H9 (cell line): ENCODE measurements around the gene CCNY. TPM values are rescaled to one million over a fixed set of nuclear protein-coding genes. Genes with fewer than 3 reads are reported as not detected.

Source experiments
- DNase-seq: peaks from one replicate; pipeline ENCODE4 v3.0.0-alpha.2; 2017
- H2AFZ ChIP-seq: one replicate; pipeline ENCODE4 v1.6.1; 2013; ENCODE audit warnings: mild to moderate bottlenecking, low read length, control low read depth, moderate library complexity
- H2AK5ac ChIP-seq: 2 replicates; pipeline ENCODE4 v1.6.1; 2013; ENCODE audit warnings: low read length, control low read depth, mixed read lengths; ENCODE audit not compliant: insufficient read length
- H2BK120ac ChIP-seq: one replicate; pipeline ENCODE4 v1.6.1; 2013; ENCODE audit warnings: low read depth, mild to moderate bottlenecking, low read length, control low read depth, inconsistent platforms; ENCODE audit not compliant: poor library complexity, severe bottlenecking
- H2BK12ac ChIP-seq: 2 replicates; pipeline ENCODE4 v1.6.1; 2013; ENCODE audit warnings: low read length, control low read depth, mixed read lengths, low read depth; ENCODE audit not compliant: insufficient read length
- H2BK15ac ChIP-seq: 2 replicates; pipeline ENCODE4 v1.6.1; 2013; ENCODE audit warnings: low read depth, low read length, control low read depth
- H2BK20ac ChIP-seq: one replicate; pipeline ENCODE4 v1.6.1; 2013; ENCODE audit warnings: low read depth, mild to moderate bottlenecking, low read length, control low read depth, inconsistent platforms; ENCODE audit not compliant: poor library complexity, severe bottlenecking
- H2BK5ac ChIP-seq: 2 replicates; pipeline ENCODE4 v1.6.1; 2013; ENCODE audit warnings: low read length, control low read depth, mixed read lengths; ENCODE audit not compliant: insufficient read length
- H3K14ac ChIP-seq: 2 replicates; pipeline ENCODE4 v1.6.1; 2013; ENCODE audit warnings: low read length, control low read depth; ENCODE audit not compliant: insufficient read depth
- H3K18ac ChIP-seq: 2 replicates; pipeline ENCODE4 v1.6.1; 2013; ENCODE audit warnings: low read depth, mild to moderate bottlenecking, mixed read lengths, low read length, control low read depth; ENCODE audit not compliant: insufficient read length
- H3K23ac ChIP-seq: 2 replicates; pipeline ENCODE4 v1.6.1; 2013; ENCODE audit warnings: low read length, control low read depth, mixed read lengths, low read depth; ENCODE audit not compliant: insufficient read length
- H3K23me2 ChIP-seq: 2 replicates; pipeline ENCODE4 v1.6.1; 2013; ENCODE audit warnings: low read depth, mild to moderate bottlenecking, mixed read lengths, low read length, control low read depth; ENCODE audit not compliant: insufficient read length, poor library complexity, severe bottlenecking
- H3K27ac ChIP-seq: 2 replicates; pipeline ENCODE4 v1.5.1; 2013; ENCODE audit warnings: low read length, control low read depth, mixed read lengths, low read depth; ENCODE audit not compliant: insufficient read length
- H3K27me3 ChIP-seq: 2 replicates; pipeline ENCODE4 v1.6.1; 2013; ENCODE audit warnings: low read length, control low read depth, inconsistent platforms; ENCODE audit not compliant: insufficient read depth
- H3K4ac ChIP-seq: 2 replicates; pipeline ENCODE4 v1.6.1; 2013; ENCODE audit warnings: low read depth, mild to moderate bottlenecking, control low read depth, inconsistent platforms, low read length, moderate library complexity
- H3K4me1 ChIP-seq: 2 replicates; pipeline ENCODE4 v1.6.1; 2013; ENCODE audit warnings: low read length, control low read depth, inconsistent platforms; ENCODE audit not compliant: insufficient read depth
- H3K4me2 ChIP-seq: 2 replicates; pipeline ENCODE4 v1.6.1; 2013; ENCODE audit warnings: low read length, control low read depth, mixed read lengths; ENCODE audit not compliant: insufficient read length, insufficient read depth
- H3K56ac ChIP-seq: 2 replicates; pipeline ENCODE4 v1.6.1; 2013; ENCODE audit warnings: low read depth, mild to moderate bottlenecking, mixed read lengths, low read length, control low read depth; ENCODE audit not compliant: insufficient read length
- H3K79me1 ChIP-seq: 2 replicates; pipeline ENCODE4 v1.6.1; 2013; ENCODE audit warnings: low read depth, mild to moderate bottlenecking, moderate library complexity, low read length, control low read depth, inconsistent platforms; ENCODE audit not compliant: insufficient read depth, poor library complexity, severe bottlenecking
- H3K79me2 ChIP-seq: 2 replicates; pipeline ENCODE4 v1.6.1; 2013; ENCODE audit warnings: low read length, control low read depth, inconsistent platforms; ENCODE audit not compliant: insufficient read depth
- H3K9ac ChIP-seq: 2 replicates; pipeline ENCODE4 v1.6.1; 2013; ENCODE audit warnings: low read length, control low read depth, mixed read lengths; ENCODE audit not compliant: insufficient read length; ENCODE audit errors: extremely low read depth
- H3K9me3 ChIP-seq: one replicate; pipeline ENCODE4 v1.6.1; 2013; ENCODE audit warnings: low read depth, low read length, inconsistent platforms; ENCODE audit not compliant: control insufficient read depth
- H3T11ph ChIP-seq: one replicate; pipeline ENCODE4 v1.6.1; 2013; ENCODE audit warnings: mild to moderate bottlenecking, low read length, control low read depth, inconsistent platforms
- H4K20me1 ChIP-seq: one replicate; pipeline ENCODE4 v1.6.1; 2013; ENCODE audit not compliant: control insufficient read depth, insufficient read length, insufficient read depth
- H4K5ac ChIP-seq: 2 replicates; pipeline ENCODE4 v1.6.1; 2013; ENCODE audit warnings: low read depth, mild to moderate bottlenecking, mixed read lengths, low read length, control low read depth; ENCODE audit not compliant: insufficient read length
- H4K8ac ChIP-seq: replicated peaks from 2 replicates; pipeline ENCODE4 v1.6.1; 2013; ENCODE audit warnings: low read length, control low read depth, mixed read lengths, low read depth; ENCODE audit not compliant: insufficient read length
- H4K91ac ChIP-seq: 2 replicates; pipeline ENCODE4 v1.6.1; 2013; ENCODE audit warnings: low read depth, mild to moderate bottlenecking, moderate library complexity, mixed read lengths, low read length, control low read depth; ENCODE audit not compliant: insufficient read length
- H3K27ac Mint-ChIP-seq, 3 experiments: 2 replicates in 2 of 3; 3 replicates in 1 of 3; pipeline ENCODE4 v1.8.0; 2020 to 2021; ENCODE audit warnings: mixed read lengths in 3 of 3, mild to moderate bottlenecking in 1 of 3, moderate library complexity in 1 of 3
- H3K27me3 Mint-ChIP-seq: 2 replicates; pipeline ENCODE4 v1.8.0; 2021; ENCODE audit warnings: low read depth, mild to moderate bottlenecking, moderate library complexity, mixed read lengths
- H3K36me3 Mint-ChIP-seq, 3 experiments: 2 replicates in 2 of 3; 3 replicates in 1 of 3; pipeline ENCODE4 v1.8.0; 2020 to 2021; ENCODE audit warnings: low read depth in 3 of 3, mixed read lengths in 3 of 3; ENCODE audit not compliant: insufficient read depth in 1 of 3
- H3K4me1 Mint-ChIP-seq, 2 experiments: 2 replicates each; pipeline ENCODE4 v1.8.0; 2020; ENCODE audit warnings: mixed read lengths in 2 of 2
- H3K4me3 Mint-ChIP-seq, 2 experiments: 2 replicates in 1 of 2; 3 replicates in 1 of 2; pipeline ENCODE4 v1.8.0; 2020 to 2021; ENCODE audit warnings: mild to moderate bottlenecking in 2 of 2, mixed read lengths in 2 of 2, moderate library complexity in 1 of 2
- H3K9me3 Mint-ChIP-seq, 2 experiments: 2 replicates in 1 of 2; 3 replicates in 1 of 2; pipeline ENCODE4 v1.8.0; 2020; ENCODE audit warnings: mild to moderate bottlenecking in 2 of 2, mixed read lengths in 2 of 2, moderate library complexity in 1 of 2
- WGBS: extraction: QIAGEN DNeasy Blood & Tissue Kit; methylation state at CpG from one replicate; pipeline ENCODE4 v1.1.7; 2013; ENCODE audit warnings: missing lambda C conversion rate, low lambda C conversion rate, mixed read lengths; ENCODE audit not compliant: insufficient read length; ENCODE audit errors: extremely low coverage; 5-methylcytosine and 5-hydroxymethylcytosine counted together
- total RNA-seq: library from RNA; stranded (reverse); gene quantifications from 2 replicates; pipeline ENCODE4 v1.2.1, GENCODE V29; 2021
- TF ChIP-seq, protein P1 (sequence below): fragments of 200-600 bp; sonication (generic); conservative IDR thresholded peaks from 3 replicates; pipeline ENCODE4 v1.8.0; 2021; ENCODE audit warnings: antibody characterized with exemption, mild to moderate bottlenecking

The CCNY gene
- total RNA-seq, 1 experiment from 2014 or later: 62.1 TPM

DNA sequence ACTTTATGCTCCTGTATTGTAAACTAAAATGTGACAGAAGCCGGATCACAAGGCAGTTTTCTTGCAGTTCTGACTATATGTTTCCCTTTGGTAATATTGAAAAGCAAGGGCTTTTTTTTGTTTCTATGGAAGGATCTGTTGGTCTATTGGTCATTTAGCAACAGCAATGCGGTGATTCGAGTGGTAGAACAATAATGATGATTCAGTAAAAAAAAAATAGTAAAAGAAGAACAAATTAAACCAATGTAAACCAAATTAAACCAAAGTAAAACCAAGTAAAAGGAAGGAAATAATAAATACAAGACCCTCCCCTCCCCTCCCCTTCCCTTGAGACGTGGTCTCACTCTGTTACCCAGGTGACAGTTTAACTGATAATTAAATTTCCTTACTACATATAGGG, 17.8 kb upstream of the CCNY start:
- H4K91ac ChIP-seq: no peak overlapping the region
- no peak overlapping the region for H3K23ac ChIP-seq
- H3K27me3 ChIP-seq: no peaks in the 10 kb centered on the region
- H2BK12ac ChIP-seq: no peak overlapping the region
- no peaks in the 10 kb centered on the region for H3K9me3 ChIP-seq
- Mint-ChIP-seq H3K4me3 (no peak overlapping the region), H3K4me1 (peaks cover 0 to 4% of the 10 kb centered on the region in 2 experiments; a peak in 1 of 4 replicates), H3K27me3 (no peaks in the 10 kb centered on the region; the same call in 1 of the 2 replicates), H3K9me3 (peaks cover 4 to 6% of the 10 kb centered on the region in 2 experiments), H3K36me3 (peaks cover 6 to 30% (median 19%) of the 10 kb centered on the region in 3 experiments), H3K27ac (no peak overlapping the region)
- TF ChIP-seq, protein P1, sequence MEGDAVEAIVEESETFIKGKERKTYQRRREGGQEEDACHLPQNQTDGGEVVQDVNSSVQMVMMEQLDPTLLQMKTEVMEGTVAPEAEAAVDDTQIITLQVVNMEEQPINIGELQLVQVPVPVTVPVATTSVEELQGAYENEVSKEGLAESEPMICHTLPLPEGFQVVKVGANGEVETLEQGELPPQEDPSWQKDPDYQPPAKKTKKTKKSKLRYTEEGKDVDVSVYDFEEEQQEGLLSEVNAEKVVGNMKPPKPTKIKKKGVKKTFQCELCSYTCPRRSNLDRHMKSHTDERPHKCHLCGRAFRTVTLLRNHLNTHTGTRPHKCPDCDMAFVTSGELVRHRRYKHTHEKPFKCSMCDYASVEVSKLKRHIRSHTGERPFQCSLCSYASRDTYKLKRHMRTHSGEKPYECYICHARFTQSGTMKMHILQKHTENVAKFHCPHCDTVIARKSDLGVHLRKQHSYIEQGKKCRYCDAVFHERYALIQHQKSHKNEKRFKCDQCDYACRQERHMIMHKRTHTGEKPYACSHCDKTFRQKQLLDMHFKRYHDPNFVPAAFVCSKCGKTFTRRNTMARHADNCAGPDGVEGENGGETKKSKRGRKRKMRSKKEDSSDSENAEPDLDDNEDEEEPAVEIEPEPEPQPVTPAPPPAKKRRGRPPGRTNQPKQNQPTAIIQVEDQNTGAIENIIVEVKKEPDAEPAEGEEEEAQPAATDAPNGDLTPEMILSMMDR: no peak
- H3K18ac ChIP-seq: no peak overlapping the region
- H3K14ac ChIP-seq: no peak overlapping the region
- no peak overlapping the region for H3K27ac ChIP-seq
- H3K4me2 ChIP-seq: no peak overlapping the region
- H2AFZ ChIP-seq: no peak overlapping the region
- H2BK15ac ChIP-seq: no peak overlapping the region
- no peaks in the 10 kb centered on the region for H3K79me2 ChIP-seq
- H3K4ac ChIP-seq: no peak overlapping the region
- no peak for DNase-seq
- no CpG with 5 or more reads among the region's 4 CpGs for WGBS
- no peak overlapping the region for H2BK20ac ChIP-seq
- no peak overlapping the region for H3T11ph ChIP-seq
- no peak overlapping the region for H2BK120ac ChIP-seq
- no peak overlapping the region for H3K56ac ChIP-seq
- no peaks in the 10 kb centered on the region for H3K79me1 ChIP-seq
- no peak overlapping the region for H2AK5ac ChIP-seq
- no peaks in the 10 kb centered on the region for H4K20me1 ChIP-seq
- H2BK5ac ChIP-seq: no peak overlapping the region
- H3K9ac ChIP-seq: no peak overlapping the region
- no peak overlapping the region for H4K5ac ChIP-seq
- H3K23me2 ChIP-seq: no peaks in the 10 kb centered on the region
- H4K8ac ChIP-seq: no peak overlapping the region
- no peaks in the 10 kb centered on the region for H3K4me1 ChIP-seq
